Superior temporal gyrus (tissue), 1 donor: ENCODE data around the gene PCSK2.

Source experiments
- DNase-seq: peaks from one replicate; pipeline ENCODE4 v3.0.0-alpha.2; 2016; ENCODE audit errors: extremely low spot score

The PCSK2 gene

DNA sequence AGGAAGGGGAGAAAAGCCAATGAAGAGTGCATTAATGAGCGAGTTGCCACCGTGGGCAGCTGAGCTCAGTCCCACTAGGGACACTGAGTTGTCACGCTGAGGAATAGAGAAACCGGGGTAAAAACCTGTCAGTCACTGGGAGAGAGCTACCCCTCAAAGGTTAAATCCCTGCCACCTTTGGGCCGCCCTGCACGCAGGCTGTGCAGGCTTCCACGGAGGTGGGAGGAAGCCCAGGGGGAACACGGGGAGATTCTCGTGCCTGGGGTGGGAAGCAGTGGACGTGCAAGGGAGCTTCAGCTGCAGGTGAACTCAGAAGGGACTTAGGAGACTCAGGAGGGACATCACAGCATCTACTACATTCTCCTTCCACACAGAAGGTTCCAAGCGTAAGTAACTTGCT lies 253.9 kb downstream of the PCSK2 start:
- no peak for DNase-seq

DNA sequence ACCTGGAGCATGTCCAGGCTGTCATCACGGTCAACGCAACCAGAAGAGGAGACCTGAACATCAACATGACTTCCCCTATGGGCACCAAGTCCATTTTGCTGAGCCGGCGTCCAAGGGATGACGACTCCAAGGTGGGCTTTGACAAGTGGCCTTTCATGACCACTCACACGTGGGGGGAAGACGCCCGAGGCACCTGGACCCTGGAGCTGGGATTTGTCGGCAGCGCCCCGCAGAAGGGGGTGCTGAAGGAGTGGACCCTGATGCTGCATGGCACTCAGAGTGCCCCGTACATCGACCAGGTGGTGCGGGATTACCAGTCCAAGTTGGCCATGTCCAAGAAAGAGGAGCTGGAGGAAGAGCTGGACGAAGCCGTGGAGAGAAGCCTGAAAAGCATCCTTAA lies 254.8 kb downstream of the PCSK2 start:
- DNase-seq = no peak

DNA sequence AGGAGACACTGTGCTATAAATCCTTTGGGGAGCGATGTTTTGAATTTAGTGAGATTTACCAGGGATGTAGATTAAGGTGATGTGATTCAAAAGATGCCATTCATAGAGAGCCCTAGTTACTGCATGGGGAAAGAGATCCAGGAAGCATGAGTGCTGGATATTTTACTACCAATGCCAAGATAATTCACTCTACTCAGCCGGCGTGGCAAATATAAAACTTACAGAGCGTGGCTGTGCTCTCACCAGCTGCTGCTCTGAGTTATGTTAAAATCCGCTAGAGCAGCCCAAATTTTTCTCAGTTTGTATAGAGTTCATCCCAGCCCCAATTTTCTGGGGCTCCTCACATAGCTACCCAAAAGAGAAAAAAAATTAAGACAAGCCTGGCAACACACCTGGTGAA lies 255.7 kb downstream of the PCSK2 start:
- DNase-seq = no peak

DNA sequence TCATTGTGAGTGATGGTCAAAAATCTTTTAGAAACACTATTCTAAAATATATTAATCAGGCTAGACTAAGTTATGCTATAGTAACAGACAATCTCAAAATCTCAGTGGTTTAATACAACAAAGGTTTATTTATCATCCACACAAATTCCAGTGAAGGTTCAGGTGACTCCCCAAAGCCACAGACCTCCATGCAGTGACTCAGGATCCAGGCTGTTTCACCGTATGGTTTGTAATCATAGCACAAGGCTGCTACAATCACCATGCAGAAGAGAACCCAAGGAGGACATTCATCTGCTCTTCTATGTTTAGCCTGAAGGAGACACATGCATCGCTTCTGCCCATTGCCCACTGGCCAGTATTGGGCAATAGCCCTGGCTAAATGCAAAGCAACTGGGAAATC lies 258.2 kb downstream of the PCSK2 start:
- DNase-seq = no peak

DNA sequence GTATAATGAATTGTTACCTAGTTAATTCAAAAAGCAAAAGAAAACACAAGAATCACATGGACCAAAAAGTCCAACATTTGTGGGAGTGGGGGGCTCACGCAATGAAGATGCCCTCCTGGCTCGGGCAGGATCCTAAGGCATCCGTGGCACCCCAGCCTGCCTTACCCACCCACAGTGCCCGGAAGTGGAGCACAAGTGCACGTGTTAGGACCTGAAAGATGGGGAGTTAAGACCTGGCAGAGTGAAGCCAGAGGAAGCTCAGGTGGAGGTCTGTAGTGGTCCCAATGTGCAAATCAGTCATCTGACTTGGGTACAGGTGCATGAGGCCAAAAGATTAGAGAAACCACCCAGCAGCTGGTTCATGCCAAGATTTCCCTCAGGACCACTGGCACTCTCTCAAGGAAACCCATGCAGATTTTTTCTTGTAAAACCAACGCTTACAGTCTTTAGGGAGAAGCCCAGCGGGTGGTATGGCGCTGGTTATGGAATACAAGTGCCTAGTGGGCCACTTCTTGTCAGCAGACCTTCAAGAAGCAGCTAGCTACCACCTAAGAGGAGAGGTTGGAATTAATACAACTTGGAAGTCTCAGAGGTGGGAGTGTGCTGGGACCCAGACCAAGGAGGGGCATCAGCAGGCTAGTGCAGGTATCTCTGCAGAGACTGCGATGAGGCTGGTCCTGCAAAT lies 262.2 kb downstream of the PCSK2 start:
- no peak for DNase-seq

DNA sequence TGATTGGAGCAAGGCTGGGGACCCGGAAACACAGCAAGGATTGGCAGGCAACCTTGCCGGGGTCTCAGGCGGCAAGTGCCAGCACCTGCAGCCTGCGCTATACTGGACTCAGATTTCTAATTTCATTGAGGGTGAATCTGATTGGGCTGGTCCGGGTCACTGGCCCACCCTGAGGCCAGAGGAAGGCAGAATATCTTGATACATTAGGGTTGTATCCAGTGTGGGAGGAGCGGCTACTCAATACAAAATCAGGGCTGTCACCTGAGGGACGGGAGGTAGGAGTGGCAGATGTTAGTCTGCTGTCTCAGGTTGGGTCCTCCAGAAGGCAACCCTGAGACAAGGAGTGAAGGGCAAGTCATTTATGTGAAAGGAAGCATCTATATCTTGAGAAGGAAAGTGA lies 263.7 kb downstream of the PCSK2 start:
- DNase-seq = no peak

DNA sequence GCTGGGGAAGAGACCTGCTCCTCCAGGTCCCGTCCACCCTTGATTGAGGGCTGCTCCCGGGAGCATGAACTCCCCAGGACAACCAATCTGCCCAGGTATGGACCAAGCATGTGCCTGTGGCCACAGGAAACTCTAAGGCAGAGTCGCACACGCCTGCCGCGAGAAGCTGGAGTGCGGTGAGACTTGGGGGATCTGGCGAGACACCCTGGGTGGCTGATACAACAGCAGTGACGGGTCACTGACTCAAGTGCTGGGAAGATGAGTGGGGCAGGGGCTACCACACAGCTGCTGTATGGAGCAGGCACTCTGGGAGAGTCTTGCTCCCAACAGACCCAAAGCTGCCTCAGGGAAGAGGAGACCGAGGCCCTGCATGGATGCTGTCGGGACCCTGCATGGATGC lies 264.2 kb downstream of the PCSK2 start:
- no peak for DNase-seq

DNA sequence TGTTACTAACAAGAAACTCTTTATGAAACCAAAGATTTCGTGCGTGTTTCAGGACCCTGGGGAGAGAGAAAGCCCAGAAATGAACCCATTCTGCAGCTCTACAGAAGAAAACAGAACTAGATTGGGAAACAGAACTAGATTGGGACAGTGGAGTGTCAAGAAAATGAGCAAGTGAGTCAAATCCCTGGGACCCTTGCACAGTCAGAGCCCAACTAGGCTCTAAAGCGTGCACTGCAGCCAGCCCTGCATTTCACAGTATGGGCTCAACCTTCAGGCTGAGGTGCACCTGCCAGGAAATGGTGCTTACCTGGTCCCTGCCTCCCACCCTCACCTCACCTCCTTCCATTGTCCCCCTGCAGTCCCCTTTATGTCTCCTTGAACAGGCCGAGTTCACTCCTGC lies 264.6 kb downstream of the PCSK2 start:
- no peak for DNase-seq

DNA sequence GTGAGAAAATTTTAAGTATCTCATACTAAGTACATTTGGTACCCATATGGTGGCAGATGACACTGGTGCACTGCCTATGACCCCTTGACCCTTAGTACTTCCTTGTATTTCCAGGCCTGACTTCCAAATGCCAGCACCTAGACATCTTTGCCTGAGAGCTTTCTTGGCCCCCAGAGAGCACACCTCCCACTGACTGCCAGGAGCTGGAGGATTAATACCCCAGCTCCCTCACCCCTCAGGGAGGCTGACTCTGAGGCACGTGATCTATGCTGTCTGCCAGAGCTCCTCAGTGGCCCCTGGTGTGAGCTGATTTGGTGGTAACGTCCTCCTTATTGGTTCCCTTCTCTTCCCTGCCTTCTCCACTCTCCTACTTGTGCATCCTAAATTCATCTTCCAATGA lies 266.3 kb downstream of the PCSK2 start:
- no peak for DNase-seq

DNA sequence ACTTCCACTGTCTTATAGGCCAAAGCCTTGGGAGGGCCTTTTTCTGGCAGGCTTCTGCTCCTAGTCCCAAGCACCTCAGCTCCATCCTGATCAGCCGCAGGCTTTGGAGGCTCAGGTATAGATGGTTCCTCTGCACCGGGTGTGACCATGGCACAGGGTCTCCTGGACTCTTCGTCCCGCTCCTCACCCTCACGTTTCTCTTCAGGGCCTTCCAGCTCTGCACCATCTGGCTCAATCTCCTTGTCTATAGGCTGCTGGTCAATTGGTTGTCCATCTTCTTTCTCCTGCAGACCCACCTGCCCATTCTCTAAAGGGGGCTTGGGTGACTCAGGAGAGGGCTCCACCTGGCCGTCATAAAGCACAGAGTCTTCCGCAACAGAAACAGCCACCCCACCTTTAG lies 267.4 kb downstream of the PCSK2 start:
- no peak for DNase-seq

DNA sequence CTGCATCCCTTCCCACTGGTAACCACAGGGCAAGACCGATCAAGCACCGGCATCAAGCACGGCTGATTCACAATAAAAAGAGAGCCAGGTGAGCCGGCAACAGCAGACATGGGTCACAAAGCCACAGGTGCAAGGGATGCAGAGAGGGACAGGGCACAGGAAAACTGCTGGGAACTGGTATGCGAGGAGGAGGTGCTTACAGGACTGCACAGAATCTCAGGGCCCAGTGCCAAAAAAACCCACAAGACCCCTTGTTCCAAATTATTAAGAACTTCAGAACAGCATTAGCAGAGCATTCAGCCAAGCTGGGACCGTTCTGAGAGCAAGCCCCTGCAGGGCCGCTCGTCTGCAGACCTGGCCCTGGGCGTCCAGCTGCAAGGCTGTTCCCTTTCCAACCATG lies 269.0 kb downstream of the PCSK2 start:
- no peak for DNase-seq

DNA sequence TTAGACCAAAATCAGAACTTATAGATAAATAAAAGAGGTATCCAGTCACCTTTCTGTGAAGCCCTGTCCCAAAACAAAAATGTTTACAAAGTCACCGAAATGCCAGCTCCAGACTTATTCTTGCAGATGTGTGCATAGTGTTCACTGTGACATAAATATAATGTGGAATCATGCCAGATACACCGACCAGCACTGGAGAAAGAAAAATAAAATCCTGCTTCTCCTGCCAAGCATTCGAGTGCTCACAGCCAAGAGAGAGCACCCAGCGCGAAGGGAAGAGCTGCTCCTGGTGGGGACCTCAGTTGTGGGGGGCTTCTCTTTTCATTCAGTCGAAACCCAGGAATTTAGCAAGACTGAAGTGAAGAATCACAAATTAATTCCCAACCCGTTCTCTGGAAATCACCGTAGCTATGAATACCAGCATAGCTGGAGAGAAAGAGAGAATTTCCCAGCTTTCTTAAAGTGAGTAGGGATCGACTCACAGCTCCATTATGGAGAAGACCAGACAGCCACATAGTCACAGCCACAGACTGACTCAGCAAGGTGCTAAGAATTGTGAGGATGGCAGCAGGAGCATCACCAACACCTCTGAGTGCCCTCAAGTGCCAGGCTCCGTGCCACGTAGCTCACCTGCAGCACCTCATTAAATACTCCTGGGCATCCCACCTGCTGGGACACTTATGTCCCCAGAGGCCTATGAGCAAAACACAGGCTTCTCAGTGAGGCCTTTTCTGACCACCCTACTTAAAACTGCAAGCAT lies 271.2 kb downstream of the PCSK2 start:
- peak; percentile 20 for DNase-seq

DNA sequence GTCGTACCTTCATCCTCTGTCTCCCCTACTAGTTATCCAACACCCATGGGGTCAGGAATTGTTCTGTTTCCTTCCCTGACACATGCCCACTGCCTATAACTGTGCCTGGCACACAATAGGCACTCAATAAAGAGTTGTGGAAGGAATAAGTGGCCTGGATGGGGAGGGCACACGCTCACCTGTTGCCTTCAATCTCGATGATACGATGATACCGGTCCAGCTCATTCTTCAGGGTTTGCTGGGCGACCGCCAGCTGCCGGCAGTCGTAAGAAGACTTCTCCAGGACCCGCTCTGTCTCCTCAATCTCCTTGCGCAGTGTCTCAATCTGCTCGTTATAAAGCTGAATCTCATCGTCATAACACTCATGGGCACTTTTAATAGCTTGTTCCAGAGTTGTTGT lies 271.8 kb downstream of the PCSK2 start:
- no peak for DNase-seq

DNA sequence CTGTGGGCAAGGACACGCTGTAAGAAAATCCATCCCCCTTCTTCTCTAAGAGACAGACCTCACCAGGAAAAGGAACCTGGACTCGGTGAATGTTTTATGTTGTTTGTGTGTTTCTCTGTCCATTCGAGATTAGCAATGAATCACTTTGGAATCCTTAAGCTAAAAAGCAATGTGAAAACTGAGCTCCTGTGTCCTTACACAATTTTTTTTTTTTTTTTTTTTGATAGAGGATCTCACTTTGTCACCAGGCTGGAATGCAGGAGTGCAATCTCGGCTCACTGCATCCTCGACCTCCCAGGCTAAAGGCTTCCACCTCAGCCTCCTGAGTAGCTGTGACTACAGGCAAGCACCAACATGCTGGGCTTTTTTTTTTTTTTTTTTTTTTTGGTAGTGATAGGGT lies 272.2 kb downstream of the PCSK2 start:
- DNase-seq = no peak

DNA sequence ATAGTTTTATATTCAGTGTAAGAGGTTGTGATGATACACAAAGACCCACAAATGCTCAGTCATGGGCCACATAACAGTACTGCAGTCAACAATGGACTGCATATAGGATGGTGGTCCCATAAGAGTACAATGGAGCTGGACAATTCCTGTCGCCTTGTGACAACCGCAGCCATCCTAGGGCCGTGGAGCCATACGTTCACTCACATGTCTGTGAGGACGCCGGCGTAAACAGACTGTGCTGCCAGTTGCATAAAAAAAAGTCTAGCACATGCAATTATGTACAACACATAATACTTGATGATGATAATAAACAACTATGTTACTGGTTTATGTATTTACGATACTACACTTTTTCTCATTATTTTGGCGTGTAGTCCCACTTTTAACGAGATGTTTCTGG lies 273.4 kb downstream of the PCSK2 start:
- no peak for DNase-seq

DNA sequence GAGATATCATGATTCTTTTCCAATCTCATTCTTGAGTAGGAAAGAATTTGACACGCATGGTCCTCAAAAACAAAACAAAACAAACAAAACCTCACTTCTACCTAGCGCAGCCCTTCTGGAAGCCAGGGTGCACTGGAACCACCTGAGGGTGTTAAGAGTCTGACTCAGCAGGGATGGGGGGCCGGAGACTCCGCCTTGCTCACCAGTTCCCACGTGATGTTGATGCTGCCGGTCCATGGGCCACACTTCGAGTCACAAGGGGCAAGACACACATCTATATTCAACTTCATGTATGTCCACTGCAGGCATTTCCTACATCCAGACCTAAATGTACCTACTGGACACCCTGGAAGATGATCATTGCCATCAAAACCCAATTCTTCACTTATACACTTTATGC lies 274.0 kb downstream of the PCSK2 start:
- DNase-seq = no peak

DNA sequence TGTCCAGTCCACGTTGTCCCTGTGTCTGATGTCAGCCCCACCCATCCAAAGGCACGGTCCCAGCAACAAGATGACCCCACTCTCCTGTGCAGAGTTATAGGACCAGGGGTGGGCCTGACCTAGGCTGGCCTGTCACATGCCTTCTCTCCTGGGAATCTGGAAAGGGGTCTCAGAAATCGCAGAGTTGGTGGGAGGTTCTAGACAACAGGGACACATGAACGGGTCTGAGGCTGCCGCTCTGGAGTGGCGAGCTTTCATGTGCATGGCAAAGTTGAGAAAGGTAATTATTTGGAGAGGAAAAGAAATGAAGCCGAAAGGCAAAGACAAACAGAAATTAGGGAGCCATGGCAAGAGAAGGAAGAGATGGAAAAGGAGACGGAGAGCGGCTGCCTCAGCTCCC lies 274.9 kb downstream of the PCSK2 start:
- DNase-seq = no peak

DNA sequence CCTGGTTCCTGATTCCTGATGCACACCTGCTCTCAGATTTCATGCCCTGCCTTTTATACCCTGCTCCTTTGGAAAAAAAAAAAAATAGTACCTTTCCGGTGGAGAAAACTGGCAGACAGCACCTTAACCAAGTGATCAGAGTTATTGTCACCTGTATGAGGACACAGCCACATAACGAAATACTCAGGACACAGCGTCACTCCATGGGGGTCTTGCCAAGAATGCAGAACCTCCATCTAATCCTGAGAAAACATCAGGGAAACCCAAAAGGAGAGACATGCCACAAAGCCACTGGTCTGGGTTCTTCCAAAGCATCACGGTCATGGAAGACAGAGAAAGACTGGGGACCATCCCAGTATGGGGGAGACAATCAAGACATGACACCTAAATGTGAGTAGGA lies 275.3 kb downstream of the PCSK2 start:
- no peak for DNase-seq

DNA sequence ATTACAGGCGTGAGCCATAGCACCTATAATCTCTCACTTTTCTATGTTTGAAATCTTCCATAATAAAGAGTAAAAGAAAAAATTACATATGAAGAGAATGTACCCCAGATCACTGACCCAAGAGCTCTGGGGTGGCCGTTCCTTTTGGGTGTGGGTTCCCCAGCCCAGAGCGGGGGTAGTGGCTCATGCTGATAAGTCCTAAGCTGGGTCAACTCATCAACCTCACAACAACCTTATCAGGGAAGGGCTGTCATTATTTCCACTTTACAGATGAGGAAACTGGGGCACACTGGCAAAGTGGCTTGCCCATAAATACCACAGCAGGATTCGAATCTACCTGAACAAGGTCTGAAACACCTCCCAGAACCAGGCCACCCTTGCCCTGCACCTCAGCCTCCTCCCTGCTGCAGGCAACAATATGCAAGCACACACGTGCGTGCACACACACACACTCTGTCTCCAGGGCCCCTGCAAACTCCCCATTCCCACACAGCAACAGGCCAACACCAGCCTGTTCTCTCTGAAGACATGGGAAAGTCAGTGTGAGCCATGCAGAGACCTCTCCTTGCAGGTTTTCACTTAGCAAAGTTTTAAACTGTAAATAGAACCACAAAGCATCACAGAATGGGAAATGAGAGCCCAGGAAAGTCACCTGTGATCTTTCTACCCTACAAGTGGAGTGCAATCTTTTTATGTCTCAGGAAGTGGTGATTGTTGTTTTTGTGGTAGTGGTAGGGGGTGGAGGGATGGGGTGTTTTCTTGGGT lies 276.6 kb downstream of the PCSK2 start:
- DNase-seq = no peak

DNA sequence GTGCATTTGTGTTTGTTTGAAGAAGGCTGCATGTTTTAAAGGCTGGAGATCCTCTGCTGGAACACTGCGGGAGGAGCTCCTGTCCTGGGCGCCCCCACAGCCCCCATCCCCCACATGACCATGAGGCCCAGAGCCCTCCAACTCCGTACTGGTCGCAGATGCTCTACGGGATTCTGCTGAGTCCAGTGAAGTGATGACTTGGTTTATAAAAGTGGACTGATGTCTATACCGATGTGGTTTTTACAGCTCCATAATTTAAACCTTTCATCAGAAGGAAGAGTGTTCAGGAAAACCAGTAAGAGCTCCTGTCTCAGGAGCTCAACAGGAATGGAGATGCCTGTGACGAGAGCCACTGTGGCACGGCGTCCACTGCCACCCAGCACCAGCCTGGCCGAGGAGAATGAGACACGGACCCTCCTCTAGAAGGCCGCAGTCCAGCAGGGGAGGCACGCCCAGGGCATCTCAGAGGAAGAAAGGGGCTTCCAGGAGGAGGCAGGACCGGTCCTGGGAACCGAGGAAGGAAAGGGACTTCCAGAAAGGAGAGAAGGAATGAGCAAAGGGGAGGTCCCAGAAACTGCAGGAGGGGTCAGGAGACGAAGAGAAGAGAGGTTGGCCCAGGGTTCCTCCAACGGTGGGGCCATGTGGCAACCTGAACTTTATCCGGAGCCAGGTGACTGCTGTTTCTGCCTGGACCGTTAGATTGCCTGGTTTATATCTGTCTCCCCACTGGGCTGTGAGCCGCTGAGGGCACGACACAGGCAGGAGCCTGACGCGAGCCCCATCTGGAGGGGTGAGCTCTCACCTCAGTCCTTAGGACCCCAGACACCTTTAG lies 277.4 kb downstream of the PCSK2 start:
- no peak for DNase-seq

DNA sequence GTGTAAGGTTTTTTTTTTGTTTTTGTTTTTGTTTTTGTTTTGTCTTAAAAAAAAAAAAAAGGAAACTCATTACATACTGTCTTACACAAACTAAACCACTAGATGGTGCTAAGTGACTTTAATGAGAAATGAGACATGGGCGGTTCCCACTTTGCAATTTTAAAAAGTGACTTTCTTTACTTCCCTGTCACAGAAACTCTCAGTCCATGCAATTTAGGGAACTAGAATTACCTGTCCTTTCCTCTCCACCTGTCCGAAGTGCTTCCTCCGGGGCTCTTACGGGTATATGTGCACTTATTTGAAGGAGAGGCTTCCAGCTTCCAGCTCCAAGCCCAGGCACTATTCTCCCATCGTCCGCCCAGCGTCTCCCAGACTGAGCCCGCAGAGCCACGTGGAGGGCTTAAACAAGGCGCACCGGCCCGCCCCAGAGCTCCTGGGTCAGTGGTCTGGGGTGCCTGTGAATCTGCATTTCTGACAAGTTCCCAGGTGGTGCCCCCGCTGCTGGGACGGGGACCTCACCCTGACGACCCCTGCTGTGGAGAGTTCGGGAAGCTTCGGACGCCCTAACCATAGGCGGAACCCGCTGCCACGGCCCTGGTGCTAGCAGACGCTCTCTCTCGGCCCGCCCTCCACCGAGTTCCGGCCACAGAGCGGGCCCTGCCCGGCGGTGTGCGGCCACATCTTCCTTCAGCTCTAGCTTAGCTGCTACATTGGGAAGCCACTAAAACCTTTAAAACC lies 278.2 kb downstream of the PCSK2 start:
- peak; percentile 86 for DNase-seq
